ENCODE measurements around the gene TAF1L. TPM values are rescaled to one million over a fixed set of nuclear protein-coding genes. Genes with fewer than 3 reads are reported as not detected.

Gene TAF1L
- total RNA-seq, 1 experiment from 2014 or later, result not detected

GRCh38 chr9:32596096-32596865, 39.2 kb downstream of the TAF1L start:
- no peak for DNase-seq (ENCODE audit: low read depth)
- in situ Hi-C loops (cut with HindIII; ENCODE audit: low pct_unique_long_range_greater_than_20kb, low sequenced_read_pairs), result no loop called here

- no peak for DNase-seq (ENCODE audit: low read depth)
- in situ Hi-C loops (cut with HindIII; ENCODE audit: low pct_unique_long_range_greater_than_20kb, low sequenced_read_pairs), result no loop called here
Observed at GRCh38 chr9:32590898-32591297, 44.6 kb downstream of the TAF1L start.

GRCh38 chr9:32590476-32590875, 45.0 kb downstream of the TAF1L start:
- in situ Hi-C loops (cut with HindIII; ENCODE audit: low pct_unique_long_range_greater_than_20kb, low sequenced_read_pairs), result no loop called here
- no peak for DNase-seq (ENCODE audit: low read depth)

GRCh38 chr9:32589083-32589723, 46.3 kb downstream of the TAF1L start:
- DNase-seq (ENCODE audit: low read depth), result no peak
- in situ Hi-C loops (cut with HindIII; ENCODE audit: low pct_unique_long_range_greater_than_20kb, low sequenced_read_pairs), result no loop called here

GRCh38 chr9:32587901-32588300, 47.6 kb downstream of the TAF1L start:
- in situ Hi-C loops (cut with HindIII; ENCODE audit: low pct_unique_long_range_greater_than_20kb, low sequenced_read_pairs), result no loop called here
- DNase-seq (ENCODE audit: low read depth), result no peak

GRCh38 chr9:32584784-32585183, 50.7 kb downstream of the TAF1L start:
- no peak for DNase-seq (ENCODE audit: low read depth)
- in situ Hi-C loops (cut with HindIII; ENCODE audit: low pct_unique_long_range_greater_than_20kb, low sequenced_read_pairs), result no loop called here

GRCh38 chr9:32581512-32582143, 53.8 kb downstream of the TAF1L start:
- no peak for DNase-seq (ENCODE audit: low read depth)
- in situ Hi-C loops (cut with HindIII; ENCODE audit: low pct_unique_long_range_greater_than_20kb, low sequenced_read_pairs), result no loop called here

GRCh38 chr9:32580631-32581300, 54.7 kb downstream of the TAF1L start:
- no peak for DNase-seq (ENCODE audit: low read depth)
- in situ Hi-C loops (cut with HindIII; ENCODE audit: low pct_unique_long_range_greater_than_20kb, low sequenced_read_pairs), result no loop called here

GRCh38 chr9:32579706-32580331, 55.6 kb downstream of the TAF1L start:
- no peak for DNase-seq (ENCODE audit: low read depth)
- in situ Hi-C loops (cut with HindIII; ENCODE audit: low pct_unique_long_range_greater_than_20kb, low sequenced_read_pairs), result no loop called here

Other genes with a start within 250 kb of the TAF1L start
- gene RIGI, start 109.5 kb downstream of the TAF1L start, total RNA-seq (2014; rRNA removed; shearing (Covaris generic); ENCODE audit: low replicate concordance), result 2.8 and 5.8 TPM in 2 replicates
- 3.5 and 5.0 TPM in 2 replicates for gene SMIM27, start 83.3 kb downstream of the TAF1L start, total RNA-seq (2014; rRNA removed; shearing (Covaris generic); ENCODE audit: low replicate concordance)
- 9.8 and 9.9 TPM in 2 replicates for gene TOPORS, start 83.1 kb downstream of the TAF1L start, total RNA-seq (2014; rRNA removed; shearing (Covaris generic); ENCODE audit: low replicate concordance)
- gene NDUFB6, start 62.5 kb downstream of the TAF1L start, total RNA-seq (2014; rRNA removed; shearing (Covaris generic); ENCODE audit: low replicate concordance), result 57.3 and 99.5 TPM in 2 replicates
- not detected in 2 replicates for gene TMEM215, start 147.9 kb upstream of the TAF1L start, total RNA-seq (2014; rRNA removed; shearing (Covaris generic); ENCODE audit: low replicate concordance)

Data from Caki2 (cell line).